NCI-H1105 treated with DMSO at 0.1 percent for 48 hours (cell line): ENCODE measurements around the gene EPOP.

Experiments used
- DNase-seq: peaks from one replicate; lab custom pipeline; 2025; lab: John Stamatoyannopoulos, UW

EPOP gene

DNA sequence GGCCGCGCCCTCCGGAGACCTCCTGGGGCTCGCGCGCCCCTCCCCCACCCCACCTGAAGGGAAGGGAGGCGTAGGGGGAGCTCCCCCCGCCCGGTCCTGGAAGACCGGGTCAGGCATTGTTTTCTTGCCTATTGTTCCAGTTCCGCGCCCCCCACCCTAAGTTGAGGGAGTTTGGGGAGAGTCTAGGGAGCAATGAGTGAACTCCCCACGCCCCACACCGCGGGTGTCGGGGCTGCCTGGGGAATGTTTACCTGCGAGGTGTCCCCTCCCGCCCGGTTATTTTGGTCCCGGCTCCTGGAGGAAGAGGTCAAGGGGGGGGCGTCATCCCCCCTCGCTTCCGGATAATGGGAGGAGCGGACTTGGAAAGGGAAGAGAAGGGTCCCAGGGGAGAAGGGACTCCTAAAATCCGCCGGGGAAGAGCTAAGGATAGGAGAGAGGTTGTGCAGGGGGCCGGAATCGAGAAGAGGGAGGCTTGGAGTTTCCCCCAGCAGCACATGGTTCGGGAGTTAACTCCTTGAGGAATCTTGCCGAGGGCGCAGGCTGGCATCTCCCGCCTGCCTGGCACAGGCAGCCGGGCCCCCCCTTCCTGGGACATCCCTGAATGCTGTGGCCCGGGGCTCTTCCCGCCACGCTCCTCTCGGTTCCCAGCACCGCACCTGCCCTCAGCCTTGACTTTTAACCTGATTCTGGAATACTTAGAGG lies 31.2 kb upstream of the EPOP start:
- DNase-seq: peak; percentile 28

DNA sequence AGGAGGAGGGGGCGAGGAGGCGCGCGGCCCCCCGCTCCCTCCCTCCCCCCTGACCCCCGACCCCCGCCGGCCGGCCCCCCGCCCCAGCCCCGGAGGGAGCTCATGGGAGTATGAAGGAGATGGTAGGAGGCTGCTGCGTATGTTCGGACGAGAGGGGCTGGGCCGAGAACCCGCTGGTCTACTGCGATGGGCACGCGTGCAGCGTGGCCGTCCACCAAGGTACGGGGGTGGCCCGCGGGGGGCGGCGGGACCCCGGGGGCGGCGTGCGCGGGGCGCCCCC lies 30.7 kb upstream of the EPOP start:
- no peak for DNase-seq

DNA sequence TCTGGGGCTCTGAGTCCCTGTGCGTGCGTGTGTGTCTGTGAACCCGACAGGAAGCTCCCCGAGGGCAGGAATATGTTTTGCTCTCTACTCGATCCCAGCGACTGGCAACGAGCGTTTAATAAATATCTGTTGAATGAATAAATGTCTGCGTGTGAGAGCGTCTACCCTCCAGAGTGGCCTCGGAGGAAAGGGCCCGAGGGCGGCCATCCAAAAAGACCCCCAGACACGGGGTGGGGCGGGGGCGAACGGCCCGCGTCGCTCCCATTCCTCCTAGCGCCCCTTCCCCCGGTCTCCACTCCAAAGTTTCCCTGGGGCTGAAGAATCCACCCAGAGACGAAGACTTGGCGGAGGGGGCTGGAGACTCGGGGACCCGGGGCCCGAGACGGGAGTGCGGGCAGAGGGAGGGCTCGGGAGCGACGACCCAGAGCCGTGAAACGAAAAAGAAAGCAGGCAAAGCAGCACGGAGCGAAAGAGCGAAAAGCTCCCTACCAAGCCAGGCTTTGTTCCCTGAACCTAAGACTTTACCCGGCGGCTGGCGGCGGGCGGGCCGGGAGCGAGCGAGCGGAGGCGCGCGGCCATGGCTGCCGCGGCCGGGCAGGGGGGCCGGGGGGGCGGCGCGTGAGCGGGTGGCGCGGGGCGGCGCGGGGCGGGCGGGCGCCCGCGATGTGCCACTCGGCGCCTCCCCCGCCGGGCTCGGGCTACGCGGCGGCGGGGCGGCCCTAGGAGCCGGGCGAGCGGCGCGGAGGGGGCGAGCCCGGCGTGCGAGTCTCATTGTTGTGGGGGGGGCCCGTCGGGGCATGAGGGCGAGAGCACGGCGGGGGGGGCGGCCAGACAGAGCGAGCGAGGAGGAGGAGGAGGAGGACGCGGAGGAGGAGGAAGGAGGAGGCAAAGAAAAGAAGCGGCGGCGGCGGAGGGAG lies 30.1 kb upstream of the EPOP start, which contains the start of gene MLLT6:
Gene MLLT6 (plus strand): TSS at position 668 of the 917 bp plus-strand sequence. CDS start 360 bp downstream, outside the sequence.
- peak; percentile 59 for DNase-seq

DNA sequence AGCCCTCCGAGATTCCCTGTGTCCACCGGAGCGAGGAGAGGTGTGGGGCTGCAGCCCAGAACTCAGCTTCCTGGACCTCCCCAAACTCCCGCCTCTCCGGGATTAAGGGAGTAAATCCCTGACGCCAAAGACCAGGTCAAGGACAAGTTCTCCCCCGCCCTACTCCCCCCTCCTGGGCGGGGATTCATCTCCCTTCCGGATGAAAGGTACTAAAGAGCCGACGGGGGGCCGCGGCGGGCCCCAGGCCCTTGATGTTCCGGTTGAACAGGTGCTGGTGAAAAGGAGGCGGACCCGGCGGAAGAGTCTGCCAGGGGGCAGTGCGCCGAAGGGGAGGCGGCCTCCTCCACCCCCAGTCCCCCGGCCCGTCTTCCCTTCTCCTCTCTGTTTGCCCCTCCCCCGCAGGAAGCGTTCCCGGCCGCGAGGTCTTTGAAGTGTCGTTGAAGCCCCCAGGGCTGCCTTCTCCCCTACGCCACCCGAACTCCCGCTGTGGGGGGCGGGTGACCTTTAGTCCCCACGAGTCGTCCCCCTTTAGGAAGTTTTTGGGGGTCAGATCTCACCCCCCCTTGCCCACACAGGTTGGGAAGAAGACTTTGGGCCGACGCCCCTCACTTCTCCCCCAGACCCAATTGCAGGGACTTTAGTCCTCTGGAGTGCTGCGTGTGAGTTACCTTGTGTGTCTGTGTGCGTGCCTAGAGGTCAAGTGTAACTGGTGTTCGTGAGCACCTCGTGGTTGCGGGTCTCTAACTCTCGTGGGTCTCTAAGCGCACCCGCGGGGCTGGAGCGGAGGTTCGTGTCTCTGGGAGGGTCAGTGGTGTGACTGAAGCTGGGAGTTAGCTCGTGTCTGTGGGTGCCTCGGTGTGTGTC lies 29.2 kb upstream of the EPOP start:
- peak; percentile 82 for DNase-seq

DNA sequence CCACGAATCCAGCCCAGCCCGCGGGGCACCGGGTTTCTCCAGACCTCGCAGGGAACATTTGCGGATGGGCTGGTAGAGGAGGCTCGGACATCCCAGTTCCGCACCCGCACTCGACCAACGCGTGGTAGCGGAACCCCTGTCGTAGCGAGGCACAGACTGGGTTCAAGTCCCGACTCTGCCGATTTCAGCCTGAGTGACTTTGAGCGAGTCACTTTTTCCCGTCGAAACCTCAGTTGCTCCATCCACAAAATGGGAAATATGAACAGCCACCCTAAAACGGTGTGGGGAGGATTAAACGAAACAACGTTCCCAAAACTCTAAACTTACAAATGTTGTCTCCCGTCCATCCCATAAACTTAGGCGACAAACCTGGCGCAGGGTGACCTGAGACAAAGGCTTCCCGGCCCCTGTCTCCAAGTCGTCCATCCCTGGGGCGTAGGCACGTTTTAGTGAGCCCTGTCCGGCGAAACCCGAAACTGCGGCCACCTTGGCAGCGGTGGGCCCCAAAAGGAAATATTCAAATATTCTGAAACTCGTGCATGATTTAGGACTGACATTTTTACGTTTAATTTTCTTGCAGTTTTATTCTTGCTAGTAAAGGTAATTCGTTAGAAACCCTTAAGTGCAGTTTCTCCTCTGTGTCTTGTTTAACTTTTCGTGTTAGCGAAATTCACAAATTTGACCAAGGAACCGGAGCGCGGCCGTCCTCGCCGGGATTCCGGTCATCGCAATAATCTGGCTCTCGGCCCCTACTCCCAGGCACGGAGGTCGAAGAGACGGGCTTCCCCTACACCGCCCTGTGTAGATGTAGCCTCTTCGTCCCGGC lies 28.4 kb upstream of the EPOP start:
- no peak for DNase-seq

DNA sequence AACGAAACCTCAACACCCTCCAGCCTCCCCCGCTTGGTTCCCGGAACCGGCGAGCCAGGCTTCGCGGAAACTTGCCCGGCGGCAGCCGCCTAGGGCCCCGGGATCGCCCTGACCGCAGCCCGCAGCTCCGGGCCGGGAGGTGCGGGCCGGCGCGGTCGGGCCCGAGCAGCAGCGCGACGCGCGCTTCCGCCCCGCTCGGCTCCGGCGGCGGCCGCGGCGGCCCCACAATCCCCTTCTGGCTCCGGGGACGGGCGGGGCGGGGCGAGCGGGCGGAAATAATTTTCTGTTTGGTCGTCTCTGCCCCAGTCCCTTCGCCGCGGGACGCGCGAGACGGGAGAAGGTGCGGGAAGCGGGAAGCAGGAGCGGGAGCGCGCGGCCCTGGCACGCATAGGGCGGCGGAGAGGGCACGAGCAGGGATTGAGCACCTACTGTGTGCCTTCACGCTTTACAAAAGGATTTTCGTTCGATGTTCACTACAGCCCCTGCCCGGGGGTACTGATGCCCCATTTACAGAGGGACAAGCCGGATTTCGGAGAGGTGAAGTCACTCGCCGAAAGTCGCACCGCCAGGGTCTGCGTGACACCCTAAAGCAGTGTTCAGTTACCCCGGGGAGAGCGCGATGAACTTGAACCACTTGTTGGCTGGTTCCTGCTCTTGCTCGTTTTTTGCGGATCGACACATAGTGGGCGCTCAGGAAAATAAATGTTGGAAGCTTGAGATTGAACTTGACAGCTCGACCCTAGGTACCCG lies 27.6 kb upstream of the EPOP start:
- peak; percentile 51 for DNase-seq

DNA sequence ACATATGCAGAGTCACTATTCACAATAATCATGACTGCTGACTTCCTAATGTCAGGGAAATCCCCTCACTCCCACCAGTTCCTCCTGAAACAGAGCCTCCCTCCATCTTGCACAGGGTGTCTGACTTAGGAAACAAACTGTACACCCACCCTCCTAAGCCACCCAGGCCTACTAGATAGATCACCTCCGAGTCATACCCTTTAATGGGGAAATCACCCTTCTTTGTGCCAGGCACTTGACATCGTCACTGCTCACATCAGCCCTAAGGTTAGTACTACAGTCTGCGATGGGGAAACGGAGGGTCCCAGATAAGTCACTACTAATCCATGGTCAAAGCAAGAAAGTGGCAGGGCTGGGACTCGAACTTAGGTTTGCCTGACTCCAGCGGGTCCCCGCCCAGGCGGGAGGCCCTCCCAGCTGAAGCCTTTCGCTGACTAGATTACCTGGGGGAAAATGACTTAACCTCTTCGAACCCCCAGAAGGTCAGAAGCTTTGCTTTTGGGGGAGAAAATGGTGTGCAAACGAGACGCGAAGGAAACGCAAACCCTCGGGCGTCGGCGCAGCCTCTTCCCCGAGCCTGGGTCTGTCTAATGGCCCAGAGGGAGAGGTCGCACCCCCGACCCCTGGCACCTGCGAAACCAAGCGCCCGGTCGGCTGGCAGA lies 26.9 kb upstream of the EPOP start:
- peak; percentile 32 for DNase-seq

DNA sequence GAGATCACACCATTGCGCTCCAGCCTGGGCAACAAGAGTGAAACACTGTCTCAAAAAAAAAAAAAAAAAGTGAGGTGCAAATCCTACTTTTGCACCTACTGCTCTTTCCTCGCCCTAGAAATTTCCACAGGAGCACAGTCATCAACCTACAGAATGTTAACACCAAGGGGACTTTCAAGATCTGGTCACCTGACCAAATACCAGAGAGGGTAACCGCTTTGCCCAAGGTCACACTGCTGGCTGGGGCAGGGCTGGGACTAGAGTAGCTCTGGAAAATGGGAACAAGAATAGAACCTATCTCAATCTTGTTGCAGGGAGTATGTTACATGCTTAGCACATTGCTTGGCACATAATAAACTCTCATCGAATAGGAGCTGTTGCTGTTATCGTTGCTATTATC lies 24.0 kb upstream of the EPOP start:
- DNase-seq: no peak

DNA sequence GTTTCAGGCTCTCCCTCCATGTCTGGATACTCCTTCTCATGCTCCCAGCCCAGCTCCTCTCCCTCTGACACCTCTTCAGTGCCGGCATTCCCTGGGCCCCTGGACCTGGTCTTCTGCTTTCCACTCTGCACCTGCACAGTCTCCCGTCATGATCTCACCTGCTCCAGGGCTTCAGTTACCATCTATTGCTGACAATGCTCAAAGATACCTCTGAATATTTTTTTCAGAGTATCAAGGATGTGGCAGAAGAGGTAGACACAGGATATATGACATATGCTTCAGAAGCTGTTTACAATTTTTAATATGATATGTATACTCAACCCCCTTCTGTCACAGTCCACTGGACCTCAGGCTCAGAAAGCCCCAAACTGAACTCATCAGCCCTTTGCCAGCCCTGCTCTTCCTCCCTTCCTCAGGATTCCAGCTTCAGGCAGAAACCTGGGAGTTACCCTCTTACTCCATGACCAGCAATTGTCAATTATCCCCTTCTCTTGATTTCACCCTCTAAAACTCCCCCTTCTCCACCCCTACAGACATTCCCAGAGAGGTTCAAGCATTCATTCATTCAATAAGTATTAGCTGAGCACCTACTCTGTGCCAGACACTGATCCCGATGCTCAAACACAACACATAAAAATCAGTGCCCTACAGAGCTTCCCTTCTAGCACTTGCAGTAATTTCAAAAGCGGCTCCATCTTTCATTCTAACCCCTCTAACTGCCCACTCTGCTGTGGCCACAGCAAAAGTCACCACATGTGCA lies 22.5 kb upstream of the EPOP start:
- DNase-seq: no peak

DNA sequence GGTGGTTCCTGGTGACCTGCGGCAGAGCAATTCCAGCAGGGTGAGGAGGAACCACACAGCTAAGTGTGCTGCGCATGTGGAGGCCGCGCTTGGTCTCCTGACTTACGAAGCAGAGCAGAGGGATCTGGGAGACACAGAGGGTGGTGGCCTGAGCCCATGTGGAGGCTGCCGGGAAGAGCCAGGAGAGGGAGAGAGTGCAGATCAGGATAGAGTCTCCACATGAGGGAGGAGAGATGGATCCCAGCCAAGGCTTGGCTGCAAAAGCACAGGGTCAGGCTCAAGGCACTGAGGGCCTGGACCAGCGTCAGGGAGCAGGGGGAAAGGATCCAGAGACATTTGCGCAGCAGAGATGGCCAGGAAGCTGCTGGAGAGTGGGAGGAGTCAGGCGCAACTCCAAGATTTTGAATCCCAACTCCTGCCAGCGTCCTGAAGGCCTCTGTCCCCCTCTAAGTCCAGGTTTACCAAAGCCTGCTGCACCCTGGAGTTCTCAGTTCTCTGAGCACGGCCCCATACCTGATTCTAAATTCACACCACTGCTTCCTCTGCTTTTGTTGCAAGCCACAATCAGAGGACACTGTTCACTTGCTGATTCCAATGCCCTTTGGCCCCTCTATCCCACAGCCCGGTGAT lies 19.1 kb upstream of the EPOP start:
- no peak for DNase-seq

DNA sequence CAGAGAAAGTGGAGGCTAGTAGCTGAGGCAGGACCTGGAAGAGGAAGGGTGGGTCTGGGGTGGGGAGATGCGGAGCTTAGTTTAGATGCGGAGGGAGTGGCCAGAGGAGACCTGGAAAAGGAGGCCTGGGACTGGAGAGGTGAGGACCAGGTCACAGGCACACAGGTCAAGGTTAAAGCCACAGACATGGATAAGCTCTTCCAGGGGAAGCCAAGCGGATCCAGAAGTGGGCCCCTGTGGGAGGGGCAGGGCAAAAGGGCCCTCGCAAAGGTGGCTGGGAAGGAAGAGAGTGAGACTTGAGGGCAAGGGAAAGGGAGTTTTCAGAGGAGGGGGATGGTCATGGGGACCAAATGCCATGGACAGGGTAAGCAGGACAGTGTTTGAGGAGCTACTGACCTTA lies 16.4 kb upstream of the EPOP start:
- DNase-seq: no peak

DNA sequence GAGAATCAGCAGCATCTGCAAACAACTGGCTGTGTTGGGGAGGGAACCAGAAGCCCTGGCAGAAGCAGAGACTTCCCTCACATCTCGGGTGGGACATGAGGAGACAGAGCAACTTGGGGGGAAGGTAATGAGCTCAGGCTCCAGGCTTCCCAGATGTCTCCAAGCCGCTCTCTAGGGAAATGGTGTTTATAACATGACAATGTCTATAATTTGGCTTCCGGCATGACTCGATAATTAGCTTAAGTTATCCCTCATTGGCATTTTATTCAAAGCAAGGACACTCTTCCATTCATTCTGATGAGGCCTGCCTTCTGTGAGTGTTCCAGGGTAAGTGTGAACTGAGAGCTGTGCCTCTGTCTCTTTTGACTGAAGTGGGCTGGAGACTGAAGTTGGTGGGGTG lies 15.6 kb upstream of the EPOP start:
- DNase-seq: no peak

DNA sequence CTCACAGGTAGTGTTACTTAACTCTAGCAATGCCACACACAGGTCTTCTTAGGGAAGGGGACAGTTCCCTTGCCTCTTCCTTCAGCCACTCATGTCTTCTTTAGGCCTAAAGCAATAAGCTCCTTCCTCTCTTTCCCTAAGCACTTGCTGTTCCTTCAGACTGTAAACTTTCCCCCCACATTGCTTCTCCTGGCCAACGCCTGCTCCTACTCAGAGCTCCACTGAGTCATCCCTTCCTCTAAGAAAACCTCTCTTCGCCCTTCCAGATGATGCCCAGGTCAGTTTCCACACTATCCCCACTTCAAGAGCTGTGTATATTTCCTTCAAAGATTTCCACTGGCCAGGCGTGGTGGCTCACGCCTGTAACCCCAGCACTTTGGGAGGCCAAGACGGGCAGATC lies 12.5 kb upstream of the EPOP start:
- DNase-seq: no peak

DNA sequence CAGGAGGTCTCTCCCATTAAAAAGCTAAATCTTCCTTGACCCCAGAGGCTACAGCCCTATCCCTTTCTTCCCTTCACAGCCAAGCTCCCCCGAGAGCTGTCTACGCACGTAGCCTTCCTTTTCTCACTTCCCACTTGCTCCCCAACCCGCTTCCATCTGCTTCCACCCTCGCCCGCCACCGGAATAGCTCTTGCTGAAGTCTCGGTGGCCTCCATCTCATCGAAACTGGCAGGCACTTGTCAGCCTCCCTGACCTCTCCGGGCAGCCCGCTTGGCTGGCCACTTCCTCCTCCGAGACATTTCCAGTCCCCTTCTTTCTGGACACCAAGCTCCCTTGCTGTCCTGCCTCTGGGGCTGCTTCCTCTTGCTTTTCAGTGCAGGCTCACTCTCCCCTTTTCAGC lies 10.7 kb upstream of the EPOP start:
- DNase-seq: no peak

DNA sequence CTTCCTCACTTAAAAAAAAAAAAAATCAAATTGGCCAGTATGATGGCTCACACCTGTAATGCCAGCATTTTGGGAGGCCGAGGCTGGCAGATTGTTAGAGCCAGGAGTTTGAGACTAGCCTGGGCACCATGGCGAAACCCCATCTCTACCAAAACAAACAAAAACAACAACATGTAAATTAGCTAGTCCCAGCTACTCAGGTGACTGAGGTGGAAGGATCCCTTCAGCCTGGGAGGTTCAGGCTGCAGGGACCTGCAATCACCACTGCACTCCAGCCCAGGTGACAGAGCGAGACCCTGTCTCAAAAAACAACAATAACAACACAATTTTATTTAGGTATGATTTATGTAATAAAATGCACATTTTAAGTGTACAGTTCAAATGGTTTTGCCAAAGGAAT lies 6.3 kb upstream of the EPOP start:
- no peak for DNase-seq

DNA sequence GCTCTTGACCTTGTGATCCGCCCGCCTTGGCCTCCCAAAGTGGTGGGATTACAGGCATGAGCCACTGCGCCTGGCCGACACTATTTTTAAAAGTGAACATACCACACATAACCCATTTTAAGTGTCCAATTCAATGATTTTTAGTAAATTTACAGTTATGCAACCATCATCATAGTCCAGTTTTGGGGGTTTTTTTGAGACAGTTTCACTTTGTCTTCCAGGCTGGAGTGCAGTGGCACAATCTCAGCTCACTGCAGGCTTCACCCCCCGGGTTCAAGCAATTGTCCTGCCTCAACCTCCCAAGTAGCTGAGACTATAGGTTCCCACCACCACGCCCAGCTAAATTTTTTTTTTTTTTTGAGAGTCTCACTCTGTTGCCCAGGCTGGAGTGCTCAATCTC lies 3.1 kb upstream of the EPOP start:
- DNase-seq: no peak

DNA sequence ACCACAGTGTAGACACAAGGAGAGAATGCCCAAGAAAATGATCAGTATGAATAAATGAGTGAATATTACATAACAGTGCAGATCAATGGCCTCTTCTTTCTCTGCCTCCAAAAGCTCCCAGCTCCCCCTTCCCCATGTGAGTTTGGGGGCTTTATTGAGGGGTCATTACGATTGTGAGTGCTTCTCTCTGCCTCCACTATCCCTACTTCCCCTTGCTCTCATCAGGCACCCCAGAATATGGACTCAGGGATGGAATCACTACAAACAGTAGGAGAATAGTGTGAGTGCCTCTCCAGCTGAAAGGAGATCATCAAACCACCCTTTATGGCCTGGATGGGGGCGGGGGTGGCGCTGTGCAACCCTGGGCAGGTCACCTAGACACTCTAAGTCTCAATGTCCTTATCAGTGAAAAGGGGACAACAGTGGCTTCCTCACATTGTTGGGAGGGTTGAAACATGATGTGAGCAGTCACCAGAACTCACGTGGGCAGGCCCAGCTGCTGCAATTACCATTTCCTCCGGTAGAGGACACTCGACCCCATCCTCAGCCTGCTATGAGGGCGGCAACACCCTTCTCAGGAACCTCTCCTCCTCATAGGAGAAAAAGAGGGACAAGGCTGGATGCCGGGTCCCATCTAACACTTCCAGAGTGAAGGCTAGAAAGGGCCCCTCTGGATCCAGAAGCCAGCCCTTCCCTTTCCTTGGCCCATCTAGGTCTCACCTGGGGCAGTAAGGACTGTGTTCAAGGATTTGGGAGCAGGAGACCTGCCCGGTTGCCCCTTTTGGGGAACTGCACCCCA lies 2.1 kb upstream of the EPOP start:
- DNase-seq: peak; percentile 60

DNA sequence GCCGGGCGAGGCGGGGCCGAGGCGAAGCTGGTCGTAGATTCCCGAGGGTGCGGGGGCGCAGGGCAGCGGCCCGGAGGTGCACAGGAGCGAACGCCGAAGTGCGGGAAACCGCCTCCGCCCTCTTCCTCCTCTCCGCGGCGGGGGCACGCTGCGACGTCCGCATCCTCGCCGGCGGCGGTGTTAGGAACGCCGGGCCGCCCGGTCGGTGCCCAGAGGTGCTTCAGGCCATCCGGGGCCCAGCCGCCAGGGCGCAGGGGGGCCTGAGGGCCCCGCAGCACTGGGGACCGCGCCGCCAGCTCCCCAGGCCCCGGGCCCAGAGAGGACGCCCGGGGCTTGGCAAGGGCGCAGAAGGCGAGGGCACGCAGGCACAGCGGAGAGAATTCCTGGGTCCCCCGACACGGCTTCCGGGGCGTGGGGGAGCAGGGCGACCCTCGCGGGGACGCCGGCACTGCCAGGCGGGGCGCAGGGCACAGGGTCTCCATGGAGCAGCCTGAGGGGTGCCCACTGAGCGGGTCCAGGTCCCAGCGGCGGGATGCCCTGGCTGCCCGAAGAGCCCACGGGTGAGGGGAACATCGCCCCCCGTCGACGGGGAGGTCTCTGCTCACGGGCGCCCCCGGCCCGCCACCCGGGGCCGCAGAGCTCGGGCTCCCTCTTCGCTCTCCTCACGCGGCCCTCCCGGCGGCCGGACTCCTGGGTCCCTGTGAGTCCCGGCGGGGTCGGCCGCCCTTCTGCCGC lies 576 bp downstream of the EPOP start:
- DNase-seq: peak; percentile 12
